Loucy (cell line): ENCODE measurements around the gene ACTRT2.

Experiments
- EZH2phosphoT487 ChIP-seq: fragments of 200-600 bp; IDR thresholded peaks from 2 replicates; pipeline ENCODE4 v1.6.1; 2018; ENCODE audit warnings: antibody characterized with exemption, mild to moderate bottlenecking, moderate library complexity, borderline replicate concordance
- TF ChIP-seq, protein P1 (sequence below): fragments of 200-600 bp; sonication (generic); conservative IDR thresholded peaks from 2 replicates; pipeline ENCODE4 v1.5.1; 2014; ENCODE audit warnings: mild to moderate bottlenecking, antibody characterized with exemption, low read length

DNA sequence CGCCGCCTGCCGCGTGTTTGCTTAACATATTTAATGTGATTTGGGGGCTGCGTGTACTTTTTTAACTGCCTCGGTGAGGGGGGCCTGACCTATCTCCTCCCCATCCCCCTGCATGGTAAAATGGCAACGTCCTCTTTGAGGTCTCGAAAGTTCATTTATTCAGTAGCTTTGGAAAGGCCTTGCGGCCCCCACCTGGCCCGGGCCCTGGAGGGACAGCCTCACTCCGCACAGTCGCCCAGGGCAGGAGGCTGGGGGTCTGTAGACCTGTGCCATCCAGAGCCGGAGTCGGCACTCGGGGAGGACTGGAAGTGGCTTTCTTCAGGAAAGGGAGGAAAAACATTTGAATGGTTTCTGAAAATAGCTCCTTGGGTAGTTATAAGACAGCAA is 38.0 kb upstream of the ACTRT2 start:
- TF ChIP-seq, protein P1, sequence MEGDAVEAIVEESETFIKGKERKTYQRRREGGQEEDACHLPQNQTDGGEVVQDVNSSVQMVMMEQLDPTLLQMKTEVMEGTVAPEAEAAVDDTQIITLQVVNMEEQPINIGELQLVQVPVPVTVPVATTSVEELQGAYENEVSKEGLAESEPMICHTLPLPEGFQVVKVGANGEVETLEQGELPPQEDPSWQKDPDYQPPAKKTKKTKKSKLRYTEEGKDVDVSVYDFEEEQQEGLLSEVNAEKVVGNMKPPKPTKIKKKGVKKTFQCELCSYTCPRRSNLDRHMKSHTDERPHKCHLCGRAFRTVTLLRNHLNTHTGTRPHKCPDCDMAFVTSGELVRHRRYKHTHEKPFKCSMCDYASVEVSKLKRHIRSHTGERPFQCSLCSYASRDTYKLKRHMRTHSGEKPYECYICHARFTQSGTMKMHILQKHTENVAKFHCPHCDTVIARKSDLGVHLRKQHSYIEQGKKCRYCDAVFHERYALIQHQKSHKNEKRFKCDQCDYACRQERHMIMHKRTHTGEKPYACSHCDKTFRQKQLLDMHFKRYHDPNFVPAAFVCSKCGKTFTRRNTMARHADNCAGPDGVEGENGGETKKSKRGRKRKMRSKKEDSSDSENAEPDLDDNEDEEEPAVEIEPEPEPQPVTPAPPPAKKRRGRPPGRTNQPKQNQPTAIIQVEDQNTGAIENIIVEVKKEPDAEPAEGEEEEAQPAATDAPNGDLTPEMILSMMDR: no peak
- no peak for TF ChIP-seq EZH2phosphoT487
